Keratinocyte (primary cell): ENCODE data around the gene RALGPS1. TPM values are rescaled to one million over a fixed set of nuclear protein-coding genes. Genes with fewer than 3 reads are reported as not detected.

ENCODE experiments used
- DNase-seq: peaks from one replicate; pipeline ENCODE4 v3.0.0-alpha.2; 2011; ENCODE audit warnings: low read depth, missing footprints, low spot score
- FAIRE-seq: peaks from 2 replicates; lab custom pipeline; 2011; peaks lifted over from hg19 to GRCh38; lab: Jason Lieb, UNC
- H2AFZ ChIP-seq: 2 replicates; pipeline ENCODE4 v1.6.0; 2012; ENCODE audit warnings: low read length, control low read depth, inconsistent platforms; ENCODE audit not compliant: control insufficient read depth
- H3K27ac ChIP-seq: 2 replicates; pipeline ENCODE4 v1.5.1; 2011; ENCODE audit warnings: low read length; ENCODE audit not compliant: control insufficient read depth, insufficient read depth
- H3K27me3 ChIP-seq: 3 replicates; pipeline ENCODE4 v1.6.0; 2011; ENCODE audit warnings: low read length; ENCODE audit not compliant: control insufficient read depth, insufficient read depth; ENCODE audit errors: extremely low read depth
- H3K36me3 ChIP-seq, 2 experiments: 2 replicates in 1 of 2; 3 replicates in 1 of 2; pipeline ENCODE4 v1.5.1; 2011; ENCODE audit warnings: low read length in 2 of 2, mild to moderate bottlenecking in 1 of 2; ENCODE audit not compliant: control insufficient read depth in 2 of 2, insufficient read depth in 2 of 2; ENCODE audit errors: extremely low read depth in 1 of 2
- H3K4me1 ChIP-seq: 3 replicates; pipeline ENCODE4 v1.5.1; 2011; ENCODE audit warnings: low read length; ENCODE audit not compliant: control insufficient read depth, insufficient read depth; ENCODE audit errors: extremely low read depth
- H3K4me2 ChIP-seq: 3 replicates; pipeline ENCODE4 v1.6.0; 2011; ENCODE audit warnings: low read depth, low read length; ENCODE audit not compliant: control insufficient read depth, insufficient read depth; ENCODE audit errors: extremely low read depth
- H3K4me3 ChIP-seq, 3 experiments: fragments of 200-600 bp in 1 of 3; sonication (generic) in 1 of 3; 2 replicates in 2 of 3; 3 replicates in 1 of 3; pipeline ENCODE4 v1.5.1; 2011 to 2016; ENCODE audit warnings: low read length in 3 of 3, mild to moderate bottlenecking in 3 of 3, control low read depth in 2 of 3, inconsistent platforms in 1 of 3, low read depth in 1 of 3, mixed read lengths in 1 of 3, mixed run types in 1 of 3, moderate library complexity in 1 of 3; ENCODE audit not compliant: control insufficient read depth in 2 of 3, insufficient read depth in 2 of 3; ENCODE audit errors: extremely low read depth in 1 of 3
- H3K79me2 ChIP-seq: 2 replicates; pipeline ENCODE4 v1.6.0; 2012; ENCODE audit warnings: low read length; ENCODE audit not compliant: control insufficient read depth, insufficient read depth
- H3K9ac ChIP-seq: 3 replicates; pipeline ENCODE4 v1.6.0; 2011; ENCODE audit warnings: low read length; ENCODE audit not compliant: control insufficient read depth, insufficient read depth; ENCODE audit errors: extremely low read depth
- H3K9me1 ChIP-seq: 3 replicates; pipeline ENCODE4 v1.6.0; 2011; ENCODE audit warnings: low read length; ENCODE audit not compliant: control insufficient read depth, insufficient read depth; ENCODE audit errors: extremely low read depth
- H3K9me3 ChIP-seq: 2 replicates; pipeline ENCODE4 v1.5.1; 2012; ENCODE audit warnings: low read depth, low read length; ENCODE audit not compliant: control insufficient read depth
- H4K20me1 ChIP-seq: 3 replicates; pipeline ENCODE4 v1.6.0; 2011; ENCODE audit warnings: low read length; ENCODE audit not compliant: control insufficient read depth, insufficient read depth; ENCODE audit errors: extremely low read depth
- EZH2 ChIP-seq: IDR thresholded peaks from one replicate; pipeline ENCODE4 v1.6.1; 2012; ENCODE audit warnings: inconsistent platforms, mild to moderate bottlenecking, low read length, moderate library complexity
- dilution Hi-C: fragments of 300-500 bp; cut with MboI; formaldehyde crosslinking; loops from one replicate; pipeline ENCODE4 v1.7.0; 2020; ENCODE audit warnings: low sequenced_read_pairs; ENCODE audit not compliant: extremely low pct_ligation_motif_present
- polyA plus RNA-seq, 5 experiments: library from polyadenylated mRNA; depleted of rRNA in 3 of 5; stranded (reverse) in 3 of 5; stranded (forward) in 1 of 5; unstranded in 1 of 5; fragments of >200 nt; gene quantifications; 1 replicate in 1 of 5; 2 replicates in 3 of 5; 3 replicates in 1 of 5; pipeline versions ENCODE4 v1.2.1 to v1.2.3, GENCODE V29; 2011 to 2012; ENCODE audit warnings: missing spikeins in 2 of 5, low read depth in 1 of 5, low replicate concordance in 1 of 5
- TF ChIP-seq, protein P1 (sequence below), 3 experiments: IDR thresholded peaks in 1 of 3; conservative IDR thresholded peaks in 1 of 3; optimal IDR thresholded peaks in 1 of 3; 2 replicates in 2 of 3; 3 replicates in 1 of 3; pipeline versions ENCODE3 to v1.5.1; 2011; ENCODE audit warnings: low read length in 3 of 3, mild to moderate bottlenecking in 3 of 3, moderate library complexity in 2 of 3, control low read depth in 1 of 3, inconsistent platforms in 1 of 3; ENCODE audit not compliant: insufficient read depth in 2 of 3; ENCODE audit errors: extremely low read depth in 1 of 3

The RALGPS1 gene
- polyA plus RNA-seq, 1 donor (not counting 4 experiments of a cell fraction or from before 2014, with no cell fraction given) = 0.56 TPM

GRCh38 chr9:126906091-126906490 is 8.5 kb upstream of the RALGPS1 start:
- no peak overlapping the region for H3K4me3 ChIP-seq
- no peaks in the 10 kb centered on the region for H3K4me1 ChIP-seq
- H4K20me1 ChIP-seq = no peaks in the 10 kb centered on the region
- H3K27ac ChIP-seq = no peak overlapping the region
- H3K4me2 ChIP-seq = no peak overlapping the region
- dilution Hi-C loops = no loop called here
- no peaks in the 10 kb centered on the region for H3K9me1 ChIP-seq
- H2AFZ ChIP-seq = no peak overlapping the region
- no peak overlapping the region for H3K9ac ChIP-seq
- TF ChIP-seq EZH2 = no peak
- TF ChIP-seq, protein P1, sequence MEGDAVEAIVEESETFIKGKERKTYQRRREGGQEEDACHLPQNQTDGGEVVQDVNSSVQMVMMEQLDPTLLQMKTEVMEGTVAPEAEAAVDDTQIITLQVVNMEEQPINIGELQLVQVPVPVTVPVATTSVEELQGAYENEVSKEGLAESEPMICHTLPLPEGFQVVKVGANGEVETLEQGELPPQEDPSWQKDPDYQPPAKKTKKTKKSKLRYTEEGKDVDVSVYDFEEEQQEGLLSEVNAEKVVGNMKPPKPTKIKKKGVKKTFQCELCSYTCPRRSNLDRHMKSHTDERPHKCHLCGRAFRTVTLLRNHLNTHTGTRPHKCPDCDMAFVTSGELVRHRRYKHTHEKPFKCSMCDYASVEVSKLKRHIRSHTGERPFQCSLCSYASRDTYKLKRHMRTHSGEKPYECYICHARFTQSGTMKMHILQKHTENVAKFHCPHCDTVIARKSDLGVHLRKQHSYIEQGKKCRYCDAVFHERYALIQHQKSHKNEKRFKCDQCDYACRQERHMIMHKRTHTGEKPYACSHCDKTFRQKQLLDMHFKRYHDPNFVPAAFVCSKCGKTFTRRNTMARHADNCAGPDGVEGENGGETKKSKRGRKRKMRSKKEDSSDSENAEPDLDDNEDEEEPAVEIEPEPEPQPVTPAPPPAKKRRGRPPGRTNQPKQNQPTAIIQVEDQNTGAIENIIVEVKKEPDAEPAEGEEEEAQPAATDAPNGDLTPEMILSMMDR (optimal IDR thresholded peaks at IDR 0.05 in 1 of 3, IDR thresholded peaks at IDR 0.05 in 1 of 3, conservative IDR thresholded peaks at IDR 0.05 in 1 of 3; ENCODE audit: extremely low read depth in 1 of 3, insufficient read depth in 2 of 3, low read length in 3 of 3) = no peak
- FAIRE-seq (no peak), DNase-seq (no peak)
- H3K79me2 ChIP-seq = no peaks in the 10 kb centered on the region
- no peaks in the 10 kb centered on the region for H3K9me3 ChIP-seq
- no peaks in the 10 kb centered on the region for H3K27me3 ChIP-seq
- H3K36me3 ChIP-seq = no peaks in the 10 kb centered on the region

GRCh38 chr9:126907058-126907457 is 7.5 kb upstream of the RALGPS1 start:
- FAIRE-seq (no peak), DNase-seq (no peak)
- no peaks in the 10 kb centered on the region for H3K4me1 ChIP-seq
- H3K4me2 ChIP-seq = no peak overlapping the region
- H3K9me1 ChIP-seq = no peaks in the 10 kb centered on the region
- dilution Hi-C loops = no loop called here
- H3K27ac ChIP-seq = no peak overlapping the region
- H3K9me3 ChIP-seq = no peaks in the 10 kb centered on the region
- H3K9ac ChIP-seq = no peak overlapping the region
- H3K27me3 ChIP-seq = no peaks in the 10 kb centered on the region
- no peaks in the 10 kb centered on the region for H3K79me2 ChIP-seq
- H3K36me3 ChIP-seq = no peaks in the 10 kb centered on the region
- H4K20me1 ChIP-seq = no peaks in the 10 kb centered on the region
- no peak overlapping the region for H3K4me3 ChIP-seq
- TF ChIP-seq, protein P1 (optimal IDR thresholded peaks at IDR 0.05 in 1 of 3, IDR thresholded peaks at IDR 0.05 in 1 of 3, conservative IDR thresholded peaks at IDR 0.05 in 1 of 3; ENCODE audit: extremely low read depth in 1 of 3, insufficient read depth in 2 of 3, low read length in 3 of 3) = no peak
- TF ChIP-seq EZH2 = no peak
- no peak overlapping the region for H2AFZ ChIP-seq
